Stimulated activated CD8-positive, alpha-beta memory T cell treated with anti-CD3 and anti-CD28 coated beads, Interleukin-7, amount 100 ng/mL, for 48 hours (primary cell): ENCODE measurements around the gene CCDC28A.

Experiments
- DNase-seq, 2 donors: peaks; one replicate each; pipeline ENCODE4 v3.0.0-alpha.2; 2020; ENCODE audit warnings: low read depth in 1 of 2; ENCODE audit errors: extremely low read depth in 1 of 2

The CCDC28A gene

GRCh38 chr6:138833816-138834539 lies 60.4 kb downstream of the CCDC28A start:
- DNase-seq: no peak

GRCh38 chr6:138837246-138837645 lies 63.7 kb downstream of the CCDC28A start:
- DNase-seq: no peak
